ENCODE data around the gene TRAF3.
"Not testable (repeated sequence)": the region's sequence is repeated elsewhere in the genome, so short reads cannot be mapped to it uniquely, and the experiment has no call there.

The TRAF3 gene

DNA sequence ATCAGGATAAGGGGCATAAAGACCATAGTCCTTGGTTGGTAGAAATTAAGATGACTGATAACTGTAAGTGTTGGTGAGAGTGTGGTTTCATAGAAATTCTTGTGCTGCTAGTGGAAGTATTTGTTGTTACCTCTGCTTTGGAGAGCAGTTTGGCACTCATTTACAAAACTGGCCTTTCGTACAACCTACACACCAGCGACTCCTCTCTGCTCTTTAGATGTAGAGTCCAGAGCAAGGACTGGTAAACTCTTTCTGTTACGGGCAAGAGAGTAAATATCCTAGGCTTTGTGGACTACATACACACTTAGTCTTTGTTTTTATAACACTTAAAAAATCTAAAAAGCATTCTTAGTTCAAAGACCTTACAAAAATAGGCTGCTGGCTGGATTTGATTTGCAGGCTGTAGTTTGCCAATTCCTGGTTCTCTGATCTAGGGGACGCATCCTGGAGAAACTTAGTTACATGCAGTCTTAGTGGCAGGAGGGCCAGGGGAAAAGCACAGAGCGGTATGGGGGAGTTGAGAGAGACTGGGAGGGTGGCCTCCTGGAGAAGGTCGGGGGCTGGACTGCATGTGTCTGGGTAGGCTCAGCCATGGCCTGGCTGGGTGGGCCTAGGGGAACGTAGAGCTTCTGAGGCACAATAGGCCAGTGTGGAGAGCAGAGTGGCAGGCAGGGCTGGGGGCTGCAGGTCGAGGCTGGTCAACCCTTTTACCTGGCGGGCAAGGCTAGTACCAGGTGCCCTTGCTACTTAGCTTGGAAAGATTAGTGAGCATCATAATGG is 89.9 kb downstream of the TRAF3 start:
- no peak for DNase-seq (ENCODE audit: low spot score)

DNA sequence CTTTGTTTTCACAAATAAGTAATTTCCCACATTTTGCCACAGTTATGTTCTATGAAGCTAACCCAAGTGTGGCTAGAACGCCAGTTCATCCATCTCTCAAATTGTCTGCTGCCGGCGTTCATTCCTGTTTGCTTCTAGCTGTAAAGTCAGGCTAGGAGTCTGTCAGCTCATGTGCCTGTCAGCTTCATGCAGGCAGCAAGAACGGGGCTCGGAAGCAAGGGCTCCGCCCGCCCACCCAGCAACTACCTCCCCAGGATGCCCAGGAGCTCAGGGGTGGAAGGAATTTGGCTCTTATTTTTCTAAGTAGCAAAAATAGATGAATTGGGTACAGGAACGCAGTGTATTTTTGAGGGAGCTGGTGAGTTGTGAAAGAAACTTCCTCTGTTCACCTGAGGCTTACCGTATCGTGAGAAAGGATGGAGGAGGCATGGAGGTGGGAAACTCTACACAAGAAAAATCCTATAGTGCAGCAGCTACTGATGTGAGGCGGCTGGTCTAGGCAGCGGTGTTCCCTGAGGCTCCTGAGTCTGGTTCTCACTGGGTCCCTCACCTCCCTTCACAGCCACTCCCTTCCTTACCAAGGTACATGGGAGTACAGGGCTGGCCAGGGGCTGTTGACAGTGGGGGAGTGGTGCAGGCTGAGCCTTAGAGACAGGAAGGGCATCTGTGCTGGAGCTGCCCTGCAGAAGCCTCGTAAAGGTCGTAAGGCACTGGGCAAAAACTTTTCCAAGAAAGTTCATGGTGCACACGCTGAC is 90.8 kb downstream of the TRAF3 start:
- no peak for DNase-seq (ENCODE audit: low spot score)

DNA sequence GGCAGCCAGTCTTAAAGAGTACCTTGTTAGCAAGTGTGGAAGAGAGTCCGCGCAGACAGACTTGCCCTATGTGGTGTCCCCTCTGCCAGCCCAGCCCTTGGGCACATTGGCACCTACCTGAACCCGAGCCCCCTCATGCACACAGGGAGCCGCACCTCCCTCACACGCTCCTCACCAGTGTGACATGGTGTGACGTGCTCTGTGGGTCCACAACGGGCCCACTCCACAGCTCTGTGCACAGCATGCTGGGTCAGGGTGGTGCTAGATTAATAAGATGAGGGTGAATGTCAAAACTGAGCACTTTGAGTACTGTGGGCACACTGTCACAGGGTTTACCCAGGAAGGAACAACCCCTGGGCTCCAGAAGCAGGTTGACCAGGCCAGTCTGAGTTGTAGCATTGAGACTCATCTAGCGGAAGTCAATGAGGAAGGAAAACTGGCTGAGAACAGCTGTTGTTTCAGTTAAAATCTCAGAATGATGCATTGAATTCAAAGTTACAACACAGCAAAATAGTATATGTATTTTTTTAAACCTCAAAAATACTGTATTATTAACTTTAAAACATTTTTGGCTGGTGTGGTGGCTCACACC is 91.8 kb downstream of the TRAF3 start:
- no peak for DNase-seq (ENCODE audit: low spot score)

DNA sequence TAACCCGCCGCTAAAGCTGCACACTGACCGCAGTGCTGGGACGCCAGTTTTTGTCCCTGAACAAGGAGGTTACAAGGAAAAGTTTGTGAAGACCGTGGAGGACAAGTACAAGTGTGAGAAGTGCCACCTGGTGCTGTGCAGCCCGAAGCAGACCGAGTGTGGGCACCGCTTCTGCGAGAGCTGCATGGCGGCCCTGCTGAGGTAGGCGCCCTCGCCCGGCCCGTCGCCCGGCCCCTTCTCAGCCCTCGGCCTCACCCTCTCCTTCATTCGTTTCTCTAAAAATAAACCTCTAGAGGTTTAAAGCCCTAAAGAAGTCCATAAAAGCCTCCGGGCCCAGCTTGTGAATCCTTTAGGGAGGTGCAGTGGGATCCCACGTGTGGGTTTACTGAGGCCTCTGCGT is 93.0 kb downstream of the TRAF3 start:
- DNase-seq (ENCODE audit: low spot score), result no peak

DNA sequence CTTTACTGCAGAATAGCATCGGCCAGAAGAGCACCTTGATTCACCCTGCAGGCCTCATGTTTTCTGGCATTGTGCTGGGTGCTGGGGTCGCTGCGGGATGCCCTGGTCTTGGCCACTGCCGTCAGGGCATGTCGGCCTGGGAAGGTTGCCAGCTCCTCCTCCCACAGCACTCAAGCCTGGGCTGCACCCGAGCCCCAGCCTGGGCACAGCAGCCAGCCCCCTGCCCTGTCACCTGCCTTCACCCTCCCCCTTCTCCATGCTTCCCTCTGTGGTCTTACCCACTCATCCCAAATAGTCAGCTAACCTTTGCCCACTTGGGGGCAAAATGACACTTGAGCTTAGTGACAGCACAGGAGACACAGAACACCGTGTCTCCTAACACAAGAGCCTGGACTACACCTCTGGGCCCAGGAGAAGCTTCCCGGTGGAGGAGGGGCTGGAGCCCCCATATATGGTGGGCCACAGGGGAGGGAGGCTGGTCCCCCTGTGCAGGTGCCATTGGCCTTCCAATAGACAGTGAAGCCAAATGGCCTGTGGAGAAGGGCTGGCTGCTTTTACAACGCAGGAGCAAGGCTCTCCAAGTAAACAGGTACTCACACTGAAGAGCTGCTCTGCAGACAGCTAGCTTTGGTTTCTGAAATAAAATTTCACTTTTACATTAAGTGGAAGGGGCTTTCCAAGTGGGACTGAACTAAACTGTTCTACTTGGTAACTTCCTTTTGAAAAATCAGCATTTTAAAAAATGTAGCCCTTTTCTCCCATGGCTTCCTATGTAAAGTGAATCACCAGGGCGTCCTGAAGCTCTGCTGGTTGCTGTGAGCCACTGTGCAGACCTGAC is 94.0 kb downstream of the TRAF3 start:
- DNase-seq (ENCODE audit: low spot score), result no peak

DNA sequence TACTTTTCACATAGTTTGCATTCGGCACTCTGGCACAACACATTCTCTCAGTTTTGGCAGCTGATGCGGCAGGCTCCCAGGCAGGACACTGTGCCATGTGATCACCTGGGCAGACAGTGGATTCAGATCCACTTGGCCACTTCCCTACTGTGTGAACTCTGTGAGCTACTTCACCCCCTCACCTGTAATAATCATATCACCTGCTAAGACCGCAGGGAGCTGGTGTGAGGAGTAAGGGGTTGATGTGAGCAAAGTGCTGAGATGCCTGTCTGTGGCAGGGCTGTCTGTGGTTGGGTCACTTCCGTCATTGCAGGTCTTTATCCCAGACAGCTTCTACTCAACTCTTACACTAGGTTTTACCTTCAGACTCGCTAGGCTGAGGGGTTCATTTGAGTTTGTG is 94.8 kb downstream of the TRAF3 start:
- DNase-seq (ENCODE audit: low spot score), result no peak

DNA sequence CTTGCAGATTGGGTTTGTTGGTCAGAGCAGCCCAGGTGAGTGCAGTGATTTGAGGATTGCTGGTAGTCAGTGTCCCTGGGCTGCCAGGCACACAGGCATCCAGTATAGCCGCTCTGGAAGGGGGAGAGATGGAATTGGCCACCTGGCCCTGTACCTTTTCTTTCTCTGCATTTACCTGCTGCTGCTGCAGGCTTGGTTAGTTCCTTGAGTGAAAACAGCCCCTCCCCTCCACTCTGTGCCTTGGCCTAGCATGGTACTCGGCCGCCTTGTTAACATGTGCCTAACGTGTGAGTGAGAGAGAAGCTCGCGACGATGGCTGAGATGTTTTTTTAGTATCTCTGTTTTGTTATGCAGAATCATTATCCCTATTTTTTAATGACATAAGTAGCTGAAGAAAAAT is 95.9 kb downstream of the TRAF3 start:
- DNase-seq (ENCODE audit: low spot score), result no peak

DNA sequence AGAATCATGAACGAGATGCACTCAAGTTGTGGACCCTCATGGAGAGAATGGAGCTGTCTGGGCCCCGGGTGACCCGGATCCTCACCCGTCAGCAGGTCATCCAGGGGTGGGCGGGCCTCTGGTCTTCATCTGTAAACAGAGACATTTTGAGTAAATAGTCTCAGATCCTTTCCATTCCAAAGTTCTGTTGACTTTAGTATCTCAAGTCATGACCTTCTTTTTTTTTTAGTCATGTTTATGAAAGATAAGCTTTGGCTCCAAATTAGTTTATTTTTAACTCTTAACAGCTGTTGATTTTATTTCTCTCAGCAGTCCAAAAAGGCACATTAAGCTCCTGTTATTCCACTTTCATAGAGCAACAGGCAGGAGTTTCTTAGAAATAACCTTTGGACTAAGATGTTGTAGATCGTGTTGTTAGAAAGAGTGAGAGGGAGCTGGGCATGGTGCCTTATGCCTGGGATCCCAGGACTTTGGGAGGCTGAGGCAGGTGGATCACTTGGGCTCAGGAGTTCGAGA is 96.4 kb downstream of the TRAF3 start:
- DNase-seq (ENCODE audit: low spot score), result no peak

DNA sequence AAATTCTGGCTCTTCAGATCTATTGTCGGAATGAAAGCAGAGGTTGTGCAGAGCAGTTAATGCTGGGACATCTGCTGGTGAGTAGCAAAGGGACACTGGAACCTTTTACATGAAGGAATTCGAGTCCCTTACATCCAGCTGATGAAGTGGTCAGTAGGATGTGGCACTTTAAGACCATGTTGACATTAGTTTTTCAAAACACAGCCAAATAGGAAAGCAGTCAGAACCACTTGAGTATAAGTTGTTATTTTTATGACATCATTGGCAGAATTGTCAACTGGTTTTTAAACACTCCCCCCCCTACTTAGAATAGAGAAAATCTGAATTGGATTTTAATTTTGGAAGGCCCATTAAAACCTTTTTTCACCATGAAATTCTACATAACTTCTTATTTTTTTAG is 98.4 kb downstream of the TRAF3 start:
- no peak for DNase-seq (ENCODE audit: low spot score)

DNA sequence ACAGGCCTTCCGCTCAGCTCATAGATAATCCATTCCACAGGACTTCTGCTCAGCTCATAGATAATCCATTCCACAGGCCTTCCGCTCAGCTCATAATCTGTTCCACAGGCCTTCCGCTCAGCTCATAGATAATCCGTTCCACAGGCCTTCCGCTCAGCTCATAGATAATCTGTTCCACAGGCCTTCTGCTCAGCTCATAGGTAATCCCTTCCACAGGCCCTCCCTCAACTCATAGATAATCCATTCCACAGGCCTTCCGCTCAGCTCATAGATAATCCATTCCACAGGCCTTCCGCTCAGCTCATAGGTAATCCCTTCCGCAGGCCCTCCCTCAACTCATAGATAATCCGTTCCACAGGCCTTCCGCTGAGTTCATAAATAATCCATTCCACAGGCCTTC is 100.3 kb downstream of the TRAF3 start:
- not testable (repeated sequence) for DNase-seq (ENCODE audit: low spot score)

DNA sequence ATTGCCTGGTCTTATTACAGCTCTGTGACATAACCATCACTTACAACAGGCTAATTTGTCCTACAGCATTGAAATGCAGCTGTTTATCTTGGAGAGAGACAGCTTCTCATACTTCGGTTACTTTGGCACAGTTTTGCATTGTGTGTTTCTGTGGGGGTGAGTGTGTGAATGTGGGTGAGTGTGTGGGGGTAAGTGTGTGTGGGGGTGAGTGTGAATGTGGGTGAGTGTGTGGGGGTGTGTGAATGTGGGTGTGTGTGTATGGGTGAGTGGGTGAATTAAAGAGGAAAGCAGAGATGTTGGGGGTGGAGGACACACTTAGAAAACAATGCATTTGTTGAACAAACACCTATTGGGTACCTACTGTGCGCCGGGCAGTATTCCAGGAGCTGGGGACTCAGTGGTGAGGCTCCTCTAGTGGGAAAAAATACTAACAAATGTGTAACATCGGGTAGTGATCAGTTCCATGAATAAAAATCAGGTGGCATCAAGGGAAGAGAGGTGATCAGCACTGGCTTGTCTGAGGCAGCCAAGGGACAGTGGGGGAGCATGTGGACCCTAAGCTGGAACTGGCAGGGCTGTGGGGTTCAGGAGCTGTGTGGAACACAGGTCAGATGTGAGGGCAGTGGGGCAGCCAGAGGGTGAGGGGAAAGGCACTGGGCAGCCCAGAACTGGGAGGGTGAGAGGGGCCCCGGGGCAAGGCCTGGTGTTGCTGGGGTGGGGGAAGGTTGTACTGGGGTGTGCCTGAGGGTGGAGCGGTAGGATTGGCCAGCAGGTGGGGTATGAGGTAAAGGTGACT is 101.1 kb downstream of the TRAF3 start:
- DNase-seq (ENCODE audit: low spot score), result no peak

DNA sequence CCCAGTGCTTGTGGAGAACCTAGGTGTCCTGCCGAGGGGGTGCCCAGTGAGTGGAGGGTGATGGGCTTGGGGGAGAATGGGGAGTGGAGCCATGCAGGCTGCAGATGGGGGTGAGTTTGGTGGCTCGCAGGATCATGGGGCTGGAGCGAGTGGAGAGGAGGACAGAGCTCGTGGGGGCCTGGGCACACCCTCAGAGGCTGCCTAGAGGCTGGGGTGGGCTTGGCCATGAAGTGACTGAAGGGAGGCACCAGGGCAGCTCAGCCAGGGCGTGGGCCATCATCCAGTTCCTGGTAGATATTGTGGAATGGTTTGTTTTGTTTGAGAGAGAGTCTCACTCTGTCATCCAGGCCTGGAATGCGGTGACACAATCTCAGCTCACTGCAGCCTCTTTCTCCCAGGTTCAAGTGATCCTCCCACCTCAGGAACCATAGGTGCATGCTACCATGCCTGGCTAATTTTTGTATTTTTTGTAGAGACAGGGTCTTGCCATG is 101.8 kb downstream of the TRAF3 start:
- no peak for DNase-seq (ENCODE audit: low spot score)

DNA sequence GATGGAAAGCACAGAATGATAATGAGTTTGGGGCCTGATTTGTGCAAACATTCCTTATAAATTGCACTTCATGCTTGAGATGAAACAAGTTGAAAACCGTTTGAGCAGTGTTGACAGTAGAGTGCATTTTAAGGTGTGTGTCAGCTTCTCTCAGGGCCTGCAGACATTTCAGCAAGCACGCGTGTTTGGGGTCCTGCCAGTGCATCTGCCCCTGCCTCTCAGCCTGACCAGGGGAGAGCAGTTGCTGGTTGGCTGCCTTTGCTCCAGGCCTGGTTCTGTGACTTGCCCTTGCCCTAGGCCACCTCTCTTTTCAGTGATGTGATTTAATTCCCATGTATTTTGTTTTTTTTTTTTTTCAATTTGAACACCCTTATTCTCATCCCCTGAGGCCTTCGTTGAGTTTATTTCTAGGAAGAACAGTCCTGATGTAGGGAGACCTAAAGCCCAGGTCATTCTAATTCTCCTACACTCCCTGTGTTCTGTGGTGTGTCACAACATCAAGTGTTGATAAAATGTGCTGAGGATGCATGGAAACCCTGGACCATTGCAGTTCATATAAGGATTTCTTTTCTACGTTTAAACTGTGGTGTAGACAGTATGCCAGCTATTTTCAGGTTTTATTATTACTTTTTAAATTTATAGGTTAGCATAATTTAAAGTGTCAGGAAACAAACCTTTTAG is 105.1 kb downstream of the TRAF3 start:
- no peak for DNase-seq (ENCODE audit: low spot score)

DNA sequence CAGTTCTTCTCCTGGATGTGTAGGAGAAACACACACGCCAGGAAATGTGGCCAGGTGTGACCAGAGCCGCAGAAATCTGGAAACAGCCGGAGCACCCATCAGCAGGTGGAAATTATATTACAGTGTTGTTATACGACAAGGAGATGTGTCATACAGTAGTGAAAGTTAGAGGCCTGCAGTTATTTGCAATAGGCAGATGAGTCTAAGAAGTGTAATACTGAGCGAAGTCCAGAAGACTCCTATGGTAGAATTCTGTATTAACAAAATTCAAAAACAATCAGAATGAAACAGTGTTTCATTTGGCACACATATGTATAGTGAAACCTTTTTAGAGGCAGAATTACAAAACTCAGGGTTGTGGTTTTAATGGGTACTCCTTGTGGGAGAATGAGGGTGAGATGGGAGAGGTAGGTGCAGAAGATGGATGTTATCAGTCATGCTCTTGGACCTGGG is 105.9 kb downstream of the TRAF3 start:
- DNase-seq (ENCODE audit: low spot score), result no peak

DNA sequence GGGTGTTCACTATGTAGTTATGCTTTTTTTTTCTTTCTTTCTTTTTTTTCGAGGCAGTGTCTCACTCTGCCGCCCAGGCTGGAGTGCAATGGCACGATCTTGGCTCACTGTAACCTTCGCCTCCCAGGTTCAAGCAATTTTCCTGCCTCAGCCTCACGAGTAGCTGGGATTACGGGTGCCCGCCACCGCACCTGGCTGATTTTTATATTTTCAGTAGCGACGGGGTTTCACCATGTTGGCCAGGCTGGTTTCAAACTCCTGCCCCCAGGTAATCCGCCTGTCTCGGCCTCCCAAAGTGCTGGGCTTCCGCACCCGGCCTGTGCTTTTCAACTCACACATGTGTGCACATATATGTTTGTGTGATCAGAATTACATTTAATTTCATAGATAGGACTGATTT is 106.3 kb downstream of the TRAF3 start:
- DNase-seq (ENCODE audit: low spot score), result no peak

DNA sequence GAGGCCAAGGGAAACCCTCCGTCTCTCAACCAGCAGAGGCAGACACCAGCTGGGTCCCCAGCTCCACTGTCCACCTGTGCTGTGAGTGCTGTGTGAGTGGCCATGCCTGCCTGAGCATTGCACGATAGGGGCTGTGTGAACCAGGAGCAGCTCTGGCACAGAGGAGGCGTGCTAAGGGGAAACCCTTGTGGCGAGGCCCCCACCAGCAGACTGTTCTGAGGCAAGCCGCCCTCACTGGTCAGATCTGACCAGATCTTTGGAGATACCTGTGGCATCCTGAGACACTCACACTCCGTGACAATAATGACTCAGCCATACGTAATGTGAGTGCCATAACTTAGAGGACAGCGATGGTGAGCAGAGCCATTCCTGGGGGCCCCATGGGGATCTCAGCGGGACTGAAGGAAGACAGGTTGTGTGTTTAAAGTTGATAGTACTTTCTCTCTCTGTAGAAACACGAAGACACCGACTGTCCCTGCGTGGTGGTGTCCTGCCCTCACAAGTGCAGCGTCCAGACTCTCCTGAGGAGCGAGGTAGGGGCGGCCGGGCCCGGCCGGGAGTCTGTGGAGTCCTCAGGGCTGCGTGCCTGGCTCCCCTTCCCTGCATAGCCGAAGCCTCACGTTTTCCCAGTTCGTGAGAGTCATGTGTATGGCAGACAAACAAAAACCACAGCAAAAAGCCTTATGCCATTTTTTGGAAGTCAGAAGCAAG is 108.6 kb downstream of the TRAF3 start:
- DNase-seq (ENCODE audit: low spot score), result no peak

DNA sequence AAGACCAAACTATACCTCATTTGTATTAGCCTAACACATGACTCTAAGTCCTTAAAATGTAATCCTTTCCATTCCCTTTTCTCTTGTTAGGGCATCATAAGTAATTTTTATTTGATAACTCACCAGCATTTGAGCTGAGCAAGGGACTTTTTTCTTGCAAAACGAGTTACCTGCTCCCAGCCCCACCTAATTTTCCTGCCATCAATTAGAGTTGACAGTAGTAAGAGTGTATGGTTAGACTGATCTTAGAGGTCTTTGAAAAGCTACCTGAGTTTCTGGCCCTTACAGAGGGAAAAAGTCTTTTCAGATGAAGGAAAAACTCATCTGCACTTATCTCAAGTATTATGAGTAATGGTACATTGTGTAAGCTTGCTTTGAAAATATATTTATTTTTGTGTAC is 111.5 kb downstream of the TRAF3 start:
- DNase-seq (ENCODE audit: low spot score), result no peak

DNA sequence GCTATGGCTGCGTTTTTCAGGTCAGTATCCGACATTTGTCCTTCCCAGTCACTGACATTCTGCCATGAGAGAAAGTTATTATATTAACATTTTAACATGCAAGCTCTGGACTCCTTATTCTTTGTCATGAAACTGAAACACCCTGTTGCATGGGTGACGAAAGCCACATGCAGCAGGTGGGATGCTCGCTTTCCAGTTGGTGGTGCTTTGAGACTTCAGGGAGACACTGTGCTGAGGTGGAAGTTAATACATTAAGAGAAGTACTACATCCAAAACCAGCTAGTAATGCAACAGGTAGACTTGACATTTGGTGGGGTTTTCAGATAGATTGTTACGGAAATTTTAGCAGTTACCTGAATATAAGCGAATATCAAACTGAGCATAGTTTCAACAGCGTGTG is 112.4 kb downstream of the TRAF3 start:
- DNase-seq (ENCODE audit: low spot score), result no peak

DNA sequence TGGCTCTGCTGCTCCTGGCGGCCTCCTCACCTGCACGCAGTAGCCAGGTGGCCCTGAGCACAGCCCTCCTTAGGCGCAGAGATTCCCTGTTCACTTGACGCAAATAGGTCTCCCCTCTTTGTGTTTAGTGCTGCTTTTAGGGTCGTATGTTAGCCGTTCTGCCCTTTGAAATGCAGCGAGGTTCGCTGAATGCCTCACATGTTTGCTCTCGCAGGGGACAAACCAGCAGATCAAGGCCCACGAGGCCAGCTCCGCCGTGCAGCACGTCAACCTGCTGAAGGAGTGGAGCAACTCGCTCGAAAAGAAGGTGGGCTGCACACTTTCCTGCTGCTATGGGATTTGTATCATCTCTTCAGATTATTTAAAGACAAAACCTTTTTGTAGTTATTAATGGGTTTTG is 113.9 kb downstream of the TRAF3 start:
- no peak for DNase-seq (ENCODE audit: low spot score)

DNA sequence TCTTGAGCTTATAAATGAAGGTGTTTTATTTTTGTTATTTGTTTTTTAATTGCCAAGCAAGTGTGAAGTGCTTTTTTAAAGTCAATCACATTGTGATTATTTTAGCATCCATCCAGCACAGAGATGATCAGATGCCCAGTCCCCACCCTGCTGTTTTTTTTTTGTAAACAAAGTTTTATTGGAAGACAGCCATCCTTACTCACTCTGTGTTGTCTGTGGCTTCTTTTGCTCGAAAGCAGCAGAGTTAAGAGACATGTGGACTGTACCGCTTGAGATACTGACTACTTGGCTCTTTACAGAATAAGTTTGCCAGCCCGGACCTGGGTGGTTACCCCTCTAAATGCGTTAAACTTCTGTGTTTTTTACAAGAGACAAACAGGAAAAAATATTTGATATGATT is 114.3 kb downstream of the TRAF3 start:
- no peak for DNase-seq (ENCODE audit: low spot score)

Measured in germinal center (tissue), 1 donor.